ENCODE results near the gene SRP68.

Gene SRP68

GRCh38 chr17:76017481-76018339 lies 54.6 kb downstream of the SRP68 start:
- no peak for DNase-seq

- DNase-seq = no peak
Measured at GRCh38 chr17:76014925-76015261, 57.4 kb downstream of the SRP68 start.

GRCh38 chr17:76014100-76014924 lies 58.0 kb downstream of the SRP68 start:
- peak; percentile 90 for DNase-seq

DNA sequence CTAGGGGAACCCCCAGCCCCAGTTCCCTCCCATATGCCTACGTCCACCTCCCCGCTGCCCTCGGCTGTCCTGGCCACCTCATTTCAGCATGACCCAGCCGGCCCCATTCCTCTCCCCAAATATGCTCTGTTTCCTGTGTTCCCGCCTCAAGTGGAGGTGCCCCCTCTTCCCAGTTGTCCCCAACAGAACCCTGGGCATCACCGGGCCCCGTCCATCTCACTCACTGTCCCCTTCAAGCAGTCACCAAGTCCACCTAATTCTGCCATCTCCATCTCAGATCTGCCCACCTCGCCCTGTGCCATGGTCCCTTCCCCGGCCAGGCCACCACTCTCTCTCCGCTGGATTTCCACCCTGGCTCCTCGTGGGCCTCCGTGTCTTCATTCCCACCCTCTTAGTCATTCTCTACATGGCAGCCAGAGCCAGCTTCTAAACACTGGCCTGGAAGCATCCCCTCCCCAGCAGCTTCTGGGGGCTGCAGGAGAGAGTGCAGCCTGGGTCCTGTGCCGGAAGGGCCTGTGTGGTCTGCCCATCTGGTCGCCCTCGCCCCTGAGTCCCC lies 58.9 kb downstream of the SRP68 start:
- no peak for DNase-seq

DNA sequence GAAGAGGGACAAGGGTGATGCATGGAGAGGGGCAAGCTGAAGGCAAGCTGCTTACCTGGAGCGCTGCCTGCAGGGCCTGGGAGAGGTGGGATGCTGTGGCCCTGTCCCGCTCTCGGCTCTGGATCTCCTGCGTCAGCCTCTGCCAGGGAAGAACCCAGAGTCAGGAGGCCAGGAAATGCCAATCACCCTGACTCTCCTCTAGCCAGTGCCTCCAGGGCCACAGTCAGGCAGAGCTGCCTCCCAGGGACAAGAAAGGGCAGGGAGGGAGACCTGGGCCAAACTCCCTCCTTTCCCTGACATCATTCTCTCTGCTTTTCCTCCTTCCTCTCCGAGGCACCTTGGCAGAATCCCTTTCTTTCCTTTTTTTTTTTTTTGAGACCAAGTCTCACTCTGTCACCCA lies 60.4 kb downstream of the SRP68 start:
- no peak for DNase-seq

GRCh38 chr17:76009969-76010661 lies 62.2 kb downstream of the SRP68 start:
- DNase-seq = no peak

DNA sequence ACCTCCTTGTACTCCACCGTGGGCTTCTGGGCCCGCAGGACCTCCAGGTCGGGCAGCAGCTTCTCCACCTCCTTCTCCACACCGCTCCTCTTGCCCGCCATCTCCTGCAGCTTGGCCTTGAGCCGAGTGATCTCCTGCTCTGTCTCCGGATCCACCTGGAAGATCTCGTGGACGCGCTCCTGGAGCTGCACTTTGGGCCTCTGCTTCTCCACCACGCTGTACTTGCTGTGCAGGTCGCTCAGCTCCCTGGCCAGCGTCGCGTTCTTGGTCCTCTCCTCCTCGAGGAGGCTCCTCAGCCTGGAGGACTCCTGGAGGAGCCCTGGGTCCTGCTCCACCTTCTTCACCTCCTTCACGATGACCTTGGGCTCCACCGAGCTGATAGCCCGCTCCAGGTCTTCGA lies 62.9 kb downstream of the SRP68 start:
- DNase-seq = no peak

DNA sequence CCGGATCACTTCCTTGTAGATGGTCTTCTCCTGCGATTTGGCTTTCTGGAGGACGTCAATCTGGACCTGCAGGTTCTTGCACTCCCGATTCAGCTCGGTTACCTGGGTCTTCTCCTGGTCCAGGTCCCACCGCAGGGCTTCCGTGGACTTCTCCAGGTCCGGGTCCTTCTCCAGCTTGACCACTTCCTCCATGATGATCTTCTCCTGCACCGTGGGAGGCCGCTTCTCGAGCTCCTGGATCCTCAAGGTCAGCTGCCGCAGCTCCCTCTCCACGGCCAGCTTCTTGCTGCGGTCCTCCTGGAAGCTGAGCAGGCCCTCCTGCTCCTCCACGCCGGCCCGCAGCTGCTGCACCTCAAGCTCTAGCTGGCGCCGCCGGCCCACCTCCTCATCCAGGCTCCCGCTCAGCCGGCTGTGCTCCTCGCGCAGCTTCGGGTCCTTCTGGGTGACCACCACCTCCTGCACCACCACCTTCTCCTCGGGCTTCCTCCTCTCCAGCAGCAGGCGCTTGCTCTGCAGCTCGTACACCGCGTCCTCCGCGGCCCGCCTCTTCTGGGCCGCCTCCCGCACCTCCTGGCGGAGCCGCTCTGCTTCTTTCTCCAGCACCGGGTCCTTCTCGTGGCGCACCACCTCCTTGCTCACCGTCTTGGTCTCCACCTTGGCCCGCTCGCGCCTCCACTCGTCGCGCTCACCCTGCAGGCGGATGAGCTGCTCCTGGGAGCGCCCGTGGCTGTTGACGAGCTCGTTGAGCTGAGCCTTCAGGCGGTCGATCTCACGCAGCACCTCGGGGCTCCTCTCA lies 63.5 kb downstream of the SRP68 start:
- no peak for DNase-seq

GRCh38 chr17:76008208-76008607 lies 64.1 kb downstream of the SRP68 start:
- DNase-seq = no peak

GRCh38 chr17:76007850-76008165 lies 64.5 kb downstream of the SRP68 start:
- DNase-seq = no peak

- no peak for DNase-seq
Measured at GRCh38 chr17:76007131-76007849, 65.0 kb downstream of the SRP68 start.

GRCh38 chr17:76005263-76006149 lies 66.8 kb downstream of the SRP68 start:
- DNase-seq = peak; percentile 88

- DNase-seq = no peak
Measured at GRCh38 chr17:76004750-76005262, 67.5 kb downstream of the SRP68 start.

GRCh38 chr17:76003915-76004314 lies 68.4 kb downstream of the SRP68 start:
- no peak for DNase-seq

- no peak for DNase-seq
Measured at GRCh38 chr17:76002100-76002499, 70.2 kb downstream of the SRP68 start.

GRCh38 chr17:76000755-76001521 lies 71.4 kb downstream of the SRP68 start, which contains the start of gene CDK3:
Gene CDK3, plus strand, starts transcription at chr17:76000855. Its CDS starts 571 bp downstream, at chr17:76001426.
- DNase-seq = no peak

DNA sequence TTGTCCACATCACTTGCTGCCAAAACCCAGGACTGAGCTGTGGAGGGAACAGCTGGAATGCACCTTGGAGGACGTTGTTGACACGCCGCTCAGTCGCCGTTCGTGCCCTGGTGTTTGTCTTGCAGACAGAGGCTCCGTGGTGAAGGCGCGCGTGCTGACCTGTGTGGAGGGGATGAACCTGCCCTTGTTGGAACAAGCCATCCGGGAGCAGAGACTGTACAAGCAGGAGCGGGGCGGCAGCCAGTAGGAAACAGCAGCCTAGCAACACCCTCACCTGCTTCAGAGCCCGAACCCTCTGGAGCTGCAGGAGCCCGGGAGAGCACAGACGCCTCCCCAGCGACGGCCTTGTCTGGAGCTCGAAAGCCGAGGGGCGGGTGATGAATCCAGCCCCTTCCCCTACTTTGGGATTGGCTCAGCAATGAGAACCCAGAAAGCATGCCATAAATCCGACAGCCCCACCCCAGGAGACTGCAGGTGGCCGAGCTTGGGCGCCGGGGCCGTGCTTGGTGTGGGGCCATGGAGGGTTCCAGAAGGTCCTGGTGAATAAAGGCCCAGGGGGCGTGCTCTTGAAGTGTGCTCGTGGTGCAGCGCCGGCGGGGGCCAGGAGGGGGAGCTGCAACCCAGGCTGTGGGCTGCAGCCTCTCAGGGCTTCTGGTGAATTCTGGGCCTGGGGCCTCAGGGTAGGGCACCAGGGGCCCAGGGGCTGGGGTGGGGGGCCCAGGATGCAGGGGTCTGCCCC lies 72.1 kb downstream of the SRP68 start:
- peak; percentile 67 for DNase-seq

- DNase-seq = no peak
Measured at GRCh38 chr17:75998327-75998795, 74.0 kb downstream of the SRP68 start.

Measured in eye (tissue), 1 donor.